Measurements from ENCODE around the gene STAB2.
"Not testable (repeated sequence)": the region's sequence is repeated elsewhere in the genome, so short reads cannot be mapped to it uniquely, and the experiment has no call there.

The STAB2 gene

DNA sequence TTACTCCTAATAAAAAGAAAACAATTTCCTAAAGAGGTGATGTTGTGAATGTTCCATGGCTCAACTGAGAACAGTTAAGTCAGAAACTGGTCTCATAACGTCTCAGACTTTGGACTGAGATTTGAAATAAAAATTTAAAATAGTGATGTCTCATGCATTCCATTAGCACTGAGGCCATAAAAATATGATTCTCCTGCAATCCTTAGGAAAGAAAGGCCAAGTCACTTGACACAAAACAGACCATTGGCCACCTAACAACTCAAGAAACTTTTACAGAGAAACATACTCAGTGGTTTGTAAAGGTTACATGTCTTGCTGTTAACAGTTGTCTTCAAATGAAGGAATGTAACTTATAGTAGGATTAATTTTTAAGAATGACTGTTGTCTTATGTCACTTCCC, 58.1 kb downstream of the STAB2 start:
- no peak overlapping the region for H3K27ac ChIP-seq
- DNase-seq (ENCODE audit: low read depth, low spot score), result no peak

DNA sequence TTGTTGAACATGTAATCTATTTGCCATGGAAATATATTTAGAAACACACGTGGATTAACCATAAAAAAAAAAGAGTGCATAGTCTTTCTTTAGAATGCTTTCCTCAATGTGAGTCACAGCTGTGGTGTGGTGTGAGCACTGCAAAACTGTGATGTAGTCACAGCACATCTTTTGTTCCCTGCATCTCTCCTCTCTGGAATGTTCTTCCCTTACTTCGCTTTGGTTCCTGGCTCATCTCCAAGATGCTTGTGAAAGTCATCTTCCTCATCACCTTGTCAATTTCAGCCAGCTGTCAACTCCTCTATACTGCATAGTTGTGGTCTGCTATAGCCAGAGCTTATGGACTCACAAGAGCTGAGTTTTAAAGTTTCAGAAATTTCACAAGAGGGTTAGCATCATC, 60.2 kb downstream of the STAB2 start:
- DNase-seq (ENCODE audit: low read depth, low spot score), result peak; percentile 91
- H3K27ac ChIP-seq, result no peak overlapping the region

DNA sequence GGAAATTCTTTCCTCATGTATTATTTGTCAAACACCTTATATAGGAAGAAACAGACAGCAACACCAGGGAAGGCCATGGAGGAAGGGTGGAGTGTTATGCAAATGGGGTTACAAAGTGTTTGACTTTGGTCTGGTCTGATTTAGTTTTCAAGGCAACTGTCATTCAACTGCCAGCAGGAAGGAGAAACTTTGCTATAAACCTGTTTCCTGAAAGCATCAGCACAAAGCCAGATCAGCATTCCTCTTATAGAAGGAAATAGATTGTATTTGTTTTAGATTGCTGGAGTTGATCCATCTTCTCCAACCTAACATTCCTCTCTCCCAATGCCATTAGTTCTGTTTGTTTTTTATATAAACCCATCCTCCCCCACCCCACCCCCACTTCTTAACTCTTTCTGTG, 65.7 kb downstream of the STAB2 start:
- DNase-seq (ENCODE audit: low read depth, low spot score), result no peak
- no peak overlapping the region for H3K27ac ChIP-seq

DNA sequence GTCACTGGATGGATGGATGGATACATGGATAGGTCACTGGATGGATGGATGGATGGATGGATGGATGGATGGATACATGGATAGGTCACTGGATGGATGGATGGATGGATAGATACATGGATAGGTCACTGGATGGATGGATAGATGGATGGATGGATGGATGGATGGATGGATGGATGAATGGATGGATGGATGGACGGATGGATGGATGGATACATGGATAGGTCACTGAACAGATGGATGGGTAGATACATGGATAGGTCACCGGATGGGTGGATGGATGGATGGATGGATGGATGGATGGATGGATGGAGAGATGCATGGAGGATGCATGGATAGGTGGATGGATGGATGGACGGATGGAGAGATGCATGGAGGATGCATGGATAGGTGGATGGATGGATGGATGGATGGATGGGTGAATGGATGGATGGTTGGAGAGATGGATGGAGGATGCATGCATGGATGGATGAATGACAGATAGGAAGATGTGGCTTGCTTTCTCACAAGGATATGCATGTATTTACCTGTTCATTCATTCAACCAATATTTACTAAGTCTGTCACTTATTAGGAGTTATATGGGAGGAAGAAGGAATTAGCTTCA, 66.6 kb downstream of the STAB2 start:
- DNase-seq (ENCODE audit: low read depth, low spot score); H3K27ac ChIP-seq: not testable (repeated sequence)

DNA sequence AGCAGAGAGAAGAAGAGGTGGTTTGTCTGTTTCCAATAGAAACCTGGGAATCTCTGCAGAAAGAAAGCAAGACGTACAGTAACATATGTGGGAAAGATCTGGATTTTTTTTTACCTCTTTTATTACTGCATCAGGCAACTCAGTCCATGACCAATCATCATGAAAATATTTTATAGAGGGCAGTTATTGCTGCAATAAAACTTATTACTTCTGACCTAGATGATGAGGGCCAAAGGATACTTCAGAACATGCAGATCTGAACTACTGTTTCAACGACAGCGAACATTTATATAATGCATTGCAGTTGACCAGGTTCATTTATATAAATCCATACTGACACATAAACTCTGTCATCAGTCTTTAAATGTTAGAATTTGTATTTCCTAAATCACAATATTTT, 67.7 kb downstream of the STAB2 start:
- H3K27ac ChIP-seq, result no peak overlapping the region
- DNase-seq (ENCODE audit: low read depth, low spot score), result no peak

DNA sequence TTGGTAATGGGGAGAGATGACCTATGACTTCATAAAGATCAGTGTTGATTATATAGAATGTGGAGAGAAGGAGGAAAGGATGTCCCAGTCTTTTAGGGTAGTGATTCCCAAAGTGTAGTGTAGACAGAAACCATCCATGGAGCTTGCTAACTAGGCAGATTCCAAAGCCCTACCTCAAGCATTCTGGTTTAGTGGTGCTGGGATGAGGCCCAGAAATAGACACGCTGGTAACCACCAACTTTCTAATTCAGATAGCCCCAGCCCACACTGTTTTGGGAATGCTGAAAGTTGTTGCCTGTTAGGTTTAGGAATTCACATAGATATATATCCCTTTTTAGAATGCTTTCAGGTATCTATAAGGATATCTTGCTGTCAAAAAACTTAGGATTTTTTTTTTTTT, 69.2 kb downstream of the STAB2 start:
- no peak for DNase-seq (ENCODE audit: low read depth, low spot score)

DNA sequence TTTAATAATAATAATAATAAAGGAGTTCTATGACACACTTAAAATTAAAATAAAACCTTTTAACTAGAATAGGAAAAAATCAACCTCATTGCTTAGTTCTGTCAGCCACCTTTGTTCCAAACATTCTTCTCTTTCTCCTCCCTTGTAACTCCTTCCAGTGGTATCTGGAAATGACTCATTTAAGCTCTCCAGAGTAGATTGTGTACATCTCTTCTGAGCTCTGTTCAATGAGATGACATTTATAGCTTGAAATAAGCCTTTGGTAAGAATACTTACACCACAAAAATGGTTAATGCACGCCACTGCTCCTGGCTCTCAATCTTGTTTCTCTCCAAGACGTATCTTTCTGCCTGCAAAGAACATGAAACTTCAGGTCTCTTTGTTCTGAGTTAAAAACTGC, 70.3 kb downstream of the STAB2 start:
- DNase-seq (ENCODE audit: low read depth, low spot score), result peak; percentile 20
- no peak overlapping the region for H3K27ac ChIP-seq

More for the DNA sequence above, 69.2 kb downstream of the STAB2 start:
- no peak overlapping the region for H3K27ac ChIP-seq

DNA sequence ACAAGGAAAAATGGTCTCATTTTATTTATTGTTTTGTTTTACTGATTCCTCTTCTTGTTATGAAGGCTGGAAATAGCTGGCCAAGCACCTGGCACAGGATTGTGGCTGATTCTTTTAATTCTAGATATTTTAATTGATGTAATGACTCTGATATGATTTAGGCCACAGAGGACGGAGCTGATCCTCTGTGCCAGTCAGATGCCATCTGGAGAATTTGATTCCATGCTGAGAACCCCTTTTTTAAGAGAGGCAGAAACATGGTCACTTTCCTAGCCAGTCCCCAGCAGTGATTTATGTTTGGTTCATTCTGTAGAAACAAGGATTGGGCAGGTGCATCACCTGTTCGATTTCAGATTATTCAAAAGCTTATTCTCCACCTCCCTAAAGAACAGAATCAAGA, 77.6 kb downstream of the STAB2 start:
- H3K27ac ChIP-seq, result no peak overlapping the region
- no peak for DNase-seq (ENCODE audit: low read depth, low spot score)

DNA sequence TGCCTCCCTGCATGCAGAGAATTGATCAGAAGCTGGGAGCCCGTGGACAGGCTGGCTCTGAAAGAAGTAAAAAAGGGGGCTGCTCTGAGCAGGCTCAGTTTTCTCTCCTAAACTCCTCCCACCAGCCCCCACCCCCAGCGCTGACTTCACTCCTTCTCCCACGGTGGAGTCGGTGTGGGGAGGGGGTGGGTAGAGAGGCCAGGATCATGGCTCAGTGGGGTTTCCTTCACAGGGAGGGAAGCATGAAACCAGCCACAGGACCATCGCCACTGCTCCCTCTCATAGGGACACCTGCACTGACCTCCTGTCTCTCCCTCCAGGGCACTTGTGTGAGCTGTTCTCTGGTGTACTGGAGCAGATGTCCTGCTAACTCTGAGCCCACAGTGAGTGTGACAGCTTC, 78.9 kb downstream of the STAB2 start:
- DNase-seq (ENCODE audit: low read depth, low spot score), result no peak
- H3K27ac ChIP-seq, result no peak overlapping the region

DNA sequence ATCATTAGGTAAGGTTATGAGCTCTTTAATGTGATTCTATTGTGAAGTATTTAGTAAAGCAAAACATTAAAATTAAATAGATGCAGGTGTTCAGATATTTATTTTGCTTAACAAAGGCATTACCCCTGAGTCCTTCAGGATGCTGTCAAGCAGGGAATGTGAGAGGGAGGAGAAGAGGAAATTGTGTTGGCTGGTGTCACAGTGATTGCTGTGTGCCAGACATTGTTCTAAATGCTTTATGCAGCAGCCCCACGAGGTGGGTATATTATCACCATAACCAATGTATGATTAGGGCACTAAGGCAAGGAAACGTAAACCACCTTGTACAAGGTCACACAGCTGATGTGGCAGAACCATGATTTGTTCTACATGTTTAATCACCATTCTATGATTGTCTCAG, 80.1 kb downstream of the STAB2 start:
- no peak overlapping the region for H3K27ac ChIP-seq
- no peak for DNase-seq (ENCODE audit: low read depth, low spot score)

DNA sequence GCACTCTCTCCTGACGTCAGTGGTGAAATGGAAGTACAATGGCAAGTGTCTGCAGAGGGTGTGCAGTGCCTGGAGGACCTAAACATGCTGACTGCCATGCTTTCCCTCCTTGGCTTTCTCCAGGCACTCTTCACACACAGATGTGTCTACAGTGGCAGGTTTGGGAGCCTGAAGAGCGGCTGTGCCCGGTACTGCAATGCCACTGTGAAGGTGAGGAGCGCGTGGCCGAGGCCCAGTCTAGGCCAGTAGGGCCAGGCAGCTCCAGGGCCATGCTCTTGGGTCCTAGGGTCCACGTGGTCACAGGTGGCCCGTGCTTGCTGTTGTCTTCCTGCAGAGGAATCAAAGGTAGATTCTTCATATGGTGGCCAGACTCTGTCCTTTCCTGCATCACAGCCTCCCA, 81.4 kb downstream of the STAB2 start:
- no peak for DNase-seq (ENCODE audit: low read depth, low spot score)
- H3K27ac ChIP-seq, result no peak overlapping the region

DNA sequence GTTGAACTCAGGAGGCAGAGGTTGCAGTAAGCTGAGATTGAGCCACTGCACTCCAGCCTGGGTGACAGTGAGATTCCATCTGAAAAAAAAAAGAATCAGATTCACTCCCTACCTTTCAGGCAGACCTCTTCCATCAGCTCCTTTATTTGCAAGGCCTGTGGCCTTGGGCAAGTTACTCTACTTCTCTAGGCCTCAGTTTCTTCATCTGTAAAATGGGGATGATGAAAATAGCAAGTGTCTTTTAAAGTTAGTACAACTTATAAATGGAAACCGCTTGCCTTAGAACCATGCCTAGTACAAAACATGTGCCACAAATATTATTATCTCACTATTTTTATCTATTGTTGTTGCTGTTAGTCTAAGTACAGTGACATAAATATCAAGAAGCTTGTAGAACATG, 84.3 kb downstream of the STAB2 start:
- no peak overlapping the region for H3K27ac ChIP-seq
- DNase-seq (ENCODE audit: low read depth, low spot score), result no peak

DNA sequence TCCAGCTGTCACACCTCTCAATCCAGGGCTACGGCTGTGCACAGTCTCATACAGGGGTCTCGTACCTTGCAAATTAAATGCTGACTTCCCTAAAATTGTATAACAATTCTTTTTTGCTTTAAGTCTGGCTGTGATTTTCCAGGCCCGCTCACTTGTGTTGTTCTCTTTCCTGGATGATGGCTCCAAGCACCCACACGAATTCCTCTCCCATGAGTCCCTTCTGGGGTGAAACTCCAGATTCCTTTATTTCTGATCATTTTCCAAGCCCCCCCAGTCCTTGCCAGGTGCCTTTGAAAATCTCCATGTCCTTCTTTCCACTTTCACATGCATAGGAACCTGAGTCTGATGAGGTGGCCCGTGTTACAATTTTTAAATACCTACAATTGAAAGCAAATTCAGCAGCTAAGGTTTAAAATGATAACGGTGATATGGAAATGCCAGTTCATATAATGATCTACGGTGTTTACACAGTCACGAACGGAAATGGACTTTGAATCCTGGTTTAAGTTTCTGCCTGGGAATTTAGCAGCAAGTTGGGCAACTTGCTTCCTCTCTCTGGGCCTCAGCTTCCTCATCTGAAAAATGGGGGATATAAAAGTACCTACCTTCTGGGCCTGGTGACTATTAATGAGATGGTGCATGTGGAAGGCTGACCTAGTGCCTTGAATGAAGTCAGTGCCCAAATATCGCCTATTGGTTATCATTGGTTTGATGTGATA, 85.5 kb downstream of the STAB2 start:
- no peak overlapping the region for H3K27ac ChIP-seq
- DNase-seq (ENCODE audit: low read depth, low spot score), result no peak

DNA sequence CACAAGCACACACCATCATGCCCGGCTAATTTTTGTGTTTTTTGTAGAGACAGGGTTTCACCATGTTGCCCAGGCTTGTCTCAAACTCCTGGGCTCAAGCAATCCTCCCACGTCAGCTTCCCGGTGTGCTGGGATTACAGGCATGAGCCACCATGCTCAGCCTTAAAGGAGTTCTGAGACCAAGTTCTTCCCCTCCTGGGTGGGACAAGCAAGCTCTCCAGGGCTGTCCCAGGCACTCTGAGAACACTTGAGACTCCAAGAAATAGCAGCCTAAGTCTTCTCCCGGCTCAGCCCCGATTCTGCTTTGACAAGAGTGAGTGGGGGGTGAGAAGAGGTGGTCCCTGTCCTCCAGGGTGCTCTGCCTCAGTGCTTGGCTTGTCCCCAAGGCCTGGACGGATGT, 86.4 kb downstream of the STAB2 start:
- no peak for DNase-seq (ENCODE audit: low read depth, low spot score)
- H3K27ac ChIP-seq, result no peak overlapping the region

DNA sequence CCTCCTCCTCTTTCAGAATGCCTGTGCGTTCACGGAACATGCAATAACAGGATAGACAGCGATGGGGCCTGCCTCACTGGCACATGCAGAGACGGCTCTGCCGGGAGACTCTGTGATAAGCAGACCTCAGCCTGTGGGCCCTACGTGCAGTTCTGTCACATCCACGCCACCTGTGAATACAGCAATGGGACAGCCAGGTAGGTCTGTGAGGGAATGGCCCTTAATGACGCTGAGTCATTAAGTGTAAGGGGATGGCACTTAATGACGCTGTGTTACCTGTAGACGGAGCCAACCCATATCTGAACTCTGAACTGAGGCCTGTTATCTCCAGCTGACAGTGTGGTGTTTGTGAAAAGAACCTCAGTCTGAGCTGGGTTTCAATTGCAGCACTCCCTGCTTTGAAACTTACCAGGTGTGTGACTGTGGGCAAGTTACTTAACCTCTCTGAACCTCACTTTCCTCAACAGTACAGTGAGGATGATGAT, 86.9 kb downstream of the STAB2 start:
- no peak overlapping the region for H3K27ac ChIP-seq
- DNase-seq (ENCODE audit: low read depth, low spot score), result no peak

DNA sequence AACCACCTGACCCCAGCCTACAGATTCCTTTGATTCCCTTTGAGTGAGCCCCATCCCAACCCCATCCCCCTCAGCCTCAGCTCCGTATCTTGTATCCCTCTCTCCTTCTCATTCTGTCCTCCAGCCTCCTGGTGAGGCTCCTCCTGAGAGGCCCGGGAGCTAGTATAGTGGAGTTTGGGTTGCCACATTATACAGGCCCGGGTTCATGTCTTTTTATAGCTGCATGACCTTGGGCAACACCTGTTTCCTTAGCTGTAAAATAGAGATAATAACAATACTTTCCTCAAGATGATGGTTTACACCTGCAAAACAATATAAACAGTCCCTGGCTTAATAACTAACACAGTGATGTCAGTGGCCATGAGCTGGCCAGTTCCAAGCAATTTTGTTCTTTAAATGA, 89.8 kb downstream of the STAB2 start:
- H3K27ac ChIP-seq, result no peak overlapping the region
- DNase-seq (ENCODE audit: low read depth, low spot score), result no peak

DNA sequence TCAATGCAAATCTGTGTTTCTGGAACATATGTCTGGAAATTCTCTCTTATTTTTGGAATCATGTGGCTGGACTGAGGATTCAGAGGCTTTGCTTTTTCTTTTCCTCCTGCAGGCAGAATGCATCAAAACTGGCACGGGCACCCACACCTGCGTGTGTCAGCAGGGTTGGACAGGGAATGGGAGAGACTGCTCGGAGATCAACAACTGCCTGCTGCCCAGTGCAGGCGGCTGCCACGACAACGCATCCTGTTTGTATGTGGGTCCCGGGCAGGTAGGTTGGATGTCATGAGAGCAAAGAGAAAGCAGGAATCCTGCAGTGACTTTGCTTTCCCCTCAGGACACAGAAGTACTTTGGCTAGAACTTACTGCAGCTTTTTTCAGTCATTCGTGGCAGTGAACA, 90.3 kb downstream of the STAB2 start:
- no peak for DNase-seq (ENCODE audit: low read depth, low spot score)

DNA sequence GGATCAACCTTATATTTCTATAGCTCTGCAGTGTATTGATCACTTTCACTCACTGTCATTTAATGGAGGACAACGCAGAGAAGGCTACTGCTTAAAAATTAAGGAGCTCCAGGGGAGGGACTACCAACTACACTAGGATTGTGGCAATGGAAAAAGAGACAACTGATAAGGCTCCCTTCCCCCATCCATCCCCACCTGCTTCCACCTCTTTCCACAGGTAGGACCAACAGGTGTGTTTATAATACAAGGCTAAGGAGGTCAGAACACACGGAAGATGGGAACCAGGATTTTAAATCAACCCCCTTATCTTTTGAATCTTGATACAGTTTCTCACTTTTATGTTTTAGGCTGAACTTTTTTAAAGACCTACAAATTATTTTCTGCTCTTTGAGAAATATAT, 90.8 kb downstream of the STAB2 start:
- no peak for DNase-seq (ENCODE audit: low read depth, low spot score)
- no peak overlapping the region for H3K27ac ChIP-seq

More for the DNA sequence above, 90.3 kb downstream of the STAB2 start:
- no peak overlapping the region for H3K27ac ChIP-seq

DNA sequence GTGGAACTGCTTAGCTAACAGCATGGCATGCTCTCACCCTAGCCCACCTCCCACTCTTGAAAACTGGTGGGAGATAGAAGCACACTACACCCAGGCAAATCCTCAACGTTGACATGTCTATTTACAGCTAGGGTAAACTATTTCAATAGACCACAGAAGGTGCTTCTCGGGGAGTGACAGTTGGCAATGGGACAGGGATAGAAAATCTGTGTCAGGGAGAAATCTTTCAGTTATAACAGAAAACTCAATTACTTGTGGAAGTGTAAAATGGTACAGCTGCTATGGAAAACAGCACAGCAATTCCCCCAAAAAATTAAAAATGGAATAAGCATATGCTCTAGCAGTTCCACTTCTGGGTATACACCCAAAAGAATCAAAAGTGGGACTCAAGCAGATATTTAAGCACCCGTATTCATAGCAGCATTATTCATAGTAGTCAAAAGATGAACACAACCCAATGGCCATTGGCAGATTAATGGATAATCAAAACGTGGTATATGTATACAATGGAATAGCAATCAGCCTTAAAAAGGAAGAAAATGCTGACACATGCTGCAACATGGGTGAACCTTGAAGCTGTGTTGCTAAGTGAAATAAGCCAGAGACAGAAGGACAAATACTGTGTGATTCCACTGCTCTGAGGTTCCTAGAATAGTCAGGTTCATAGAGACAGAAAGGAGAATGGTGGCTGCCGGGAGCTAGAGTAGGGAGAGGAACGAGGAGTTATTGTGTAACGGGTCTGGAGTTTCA, 92.5 kb downstream of the STAB2 start:
- no peak overlapping the region for H3K27ac ChIP-seq
- no peak for DNase-seq (ENCODE audit: low read depth, low spot score)

DNA sequence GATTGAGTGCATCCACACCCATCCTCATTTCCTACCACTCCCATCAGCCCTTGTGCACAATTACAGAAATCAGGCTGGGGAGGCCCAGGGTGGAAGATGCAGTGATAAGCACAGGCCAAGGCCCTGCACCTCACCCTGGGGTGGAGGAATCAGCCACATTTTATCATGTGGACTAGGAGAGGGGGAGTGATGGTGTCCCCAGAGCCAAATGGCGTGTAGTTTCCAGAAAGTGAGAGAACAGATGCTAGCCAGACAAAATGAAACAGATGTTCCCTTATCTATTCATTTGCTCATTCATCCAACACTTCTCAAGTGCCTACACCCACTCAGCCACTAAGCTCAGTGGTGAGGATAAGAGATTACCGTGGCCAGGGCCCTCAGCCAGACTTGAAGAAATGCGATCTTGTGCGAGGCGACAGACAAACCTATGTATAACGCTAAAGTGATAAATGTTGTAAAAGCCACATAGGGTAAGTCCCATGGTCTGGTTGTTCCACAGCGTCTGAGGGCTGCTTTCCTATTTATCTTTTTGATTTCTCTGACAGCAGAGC, 93.6 kb downstream of the STAB2 start:
- no peak overlapping the region for H3K27ac ChIP-seq
- DNase-seq (ENCODE audit: low read depth, low spot score), result no peak

DNA sequence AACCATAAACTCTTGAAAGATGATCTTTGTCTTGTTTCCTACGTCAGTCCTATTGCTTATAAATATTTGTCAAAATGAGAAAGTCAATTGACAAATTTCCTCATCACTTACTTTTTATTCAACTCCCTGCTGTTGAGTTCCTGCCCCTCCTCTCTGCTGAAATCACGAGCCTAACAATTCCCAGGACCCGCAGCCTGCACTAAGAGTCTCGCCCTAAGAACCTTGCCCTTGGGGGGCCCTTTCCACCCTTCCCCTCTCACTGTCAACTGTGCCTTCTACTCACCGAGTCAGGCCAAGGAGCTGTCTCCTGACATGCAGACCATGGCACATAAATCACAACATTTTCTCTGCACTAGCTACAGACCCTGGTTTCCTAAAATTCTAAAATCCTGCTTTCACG, 99.0 kb downstream of the STAB2 start:
- no peak for DNase-seq (ENCODE audit: low read depth, low spot score)
- H3K27ac ChIP-seq, result no peak overlapping the region

All from epithelial cell of prostate (primary cell).